GM23338 (cell line): Measurements from ENCODE around the gene YJEFN3. TPM values are rescaled to one million over a fixed set of nuclear protein-coding genes. Genes with fewer than 3 reads are reported as not detected.

ENCODE experiments used
- ATAC-seq: fragments of 200-7000 bp; cut with Tn5 transposase; 3 replicates; pipeline ENCODE4 v1.9.1; 2020
- DNase-seq: peaks from one replicate; pipeline ENCODE4 v3.0.0-alpha.2; 2015; ENCODE audit warnings: low spot score
- H2AFZ ChIP-seq: fragments of 200-600 bp; sonication (generic); 2 replicates; pipeline ENCODE4 v1.8.0; 2016; ENCODE audit warnings: antibody characterized with exemption, mild to moderate bottlenecking, moderate library complexity
- H3F3A ChIP-seq: fragments of 200-600 bp; sonication (generic); replicated peaks from 2 replicates; pipeline ENCODE4 v1.8.0; 2017; ENCODE audit warnings: antibody characterized with exemption, mixed run types, low read depth
- H3K27ac ChIP-seq: fragments of 200-600 bp; sonication (generic); 2 replicates; pipeline ENCODE4 v1.6.1; 2016; ENCODE audit warnings: low read depth
- H3K27me3 ChIP-seq: fragments of 200-600 bp; sonication (generic); 2 replicates; pipeline ENCODE4 v1.8.0; 2016; ENCODE audit warnings: mild to moderate bottlenecking, mixed run types, moderate library complexity; ENCODE audit not compliant: insufficient read depth
- H3K36me3 ChIP-seq: fragments of 200-600 bp; sonication (generic); 2 replicates; pipeline ENCODE4 v1.8.0; 2016; ENCODE audit warnings: mild to moderate bottlenecking; ENCODE audit not compliant: insufficient read depth
- H3K4me1 ChIP-seq: fragments of 200-600 bp; sonication (generic); 2 replicates; pipeline ENCODE4 v1.8.0; 2016; ENCODE audit warnings: mild to moderate bottlenecking, moderate library complexity; ENCODE audit not compliant: insufficient read depth
- H3K4me2 ChIP-seq: fragments of 200-600 bp; sonication (generic); 2 replicates; pipeline ENCODE4 v1.7.1; 2017; ENCODE audit warnings: mixed run types
- H3K4me3 ChIP-seq: fragments of 200-600 bp; sonication (generic); 2 replicates; pipeline ENCODE4 v1.6.1; 2016; ENCODE audit warnings: mixed run types
- H3K79me2 ChIP-seq: fragments of 200-600 bp; sonication (generic); replicated peaks from 2 replicates; pipeline ENCODE4 v1.8.0; 2017; ENCODE audit warnings: mild to moderate bottlenecking; ENCODE audit not compliant: insufficient read depth
- H3K9me2 ChIP-seq: fragments of 200-600 bp; sonication (generic); 2 replicates; pipeline ENCODE4 v1.8.0; 2017; ENCODE audit not compliant: insufficient read depth
- H4K20me1 ChIP-seq: fragments of 200-600 bp; sonication (generic); replicated peaks from 2 replicates; pipeline ENCODE4 v1.8.0; 2017; ENCODE audit warnings: mild to moderate bottlenecking; ENCODE audit not compliant: insufficient read depth
- H3K27ac Mint-ChIP-seq: 2 replicates; pipeline ENCODE4 v1.8.0; 2020; ENCODE audit warnings: inconsistent platforms, mild to moderate bottlenecking, moderate library complexity, mixed read lengths
- H3K27me3 Mint-ChIP-seq: 3 replicates; pipeline ENCODE4 v1.8.0; 2022; ENCODE audit warnings: low read depth, mild to moderate bottlenecking, moderate library complexity, mixed read lengths, inconsistent platforms; ENCODE audit not compliant: insufficient read depth, poor library complexity
- H3K36me3 Mint-ChIP-seq: 3 replicates; pipeline ENCODE4 v1.8.0; 2021; ENCODE audit warnings: low read depth, mild to moderate bottlenecking, inconsistent platforms, moderate library complexity, mixed read lengths
- H3K4me1 Mint-ChIP-seq: 3 replicates; pipeline ENCODE4 v1.8.0; 2020; ENCODE audit warnings: mild to moderate bottlenecking, inconsistent platforms, mixed read lengths
- H3K4me3 Mint-ChIP-seq: 3 replicates; pipeline ENCODE4 v1.8.0; 2021; ENCODE audit warnings: moderate library complexity, mild to moderate bottlenecking, inconsistent platforms, mixed read lengths
- H3K9me3 Mint-ChIP-seq: 3 replicates; pipeline ENCODE4 v1.8.0; 2020; ENCODE audit warnings: moderate library complexity, mild to moderate bottlenecking, inconsistent platforms, mixed read lengths
- EZH2 ChIP-seq: fragments of 200-600 bp; sonication (generic); IDR thresholded peaks from one replicate; pipeline ENCODE4 v1.8.0; 2017; ENCODE audit warnings: antibody characterized with exemption, mild to moderate bottlenecking, low read depth; ENCODE audit not compliant: unreplicated experiment
- EZH2phosphoT487 ChIP-seq: fragments of 200-600 bp; sonication (generic); IDR thresholded peaks from one replicate; pipeline ENCODE4 v1.8.1; 2018; ENCODE audit warnings: antibody characterized with exemption; ENCODE audit not compliant: unreplicated experiment
- JUNB ChIP-seq: IDR thresholded peaks from one replicate; pipeline ENCODE4 v1.6.1; 2016; ENCODE audit warnings: antibody characterized with exemption; ENCODE audit not compliant: unreplicated experiment
- NANOG ChIP-seq: IDR thresholded peaks from 2 replicates; pipeline ENCODE4 v1.6.1; 2016; ENCODE audit warnings: antibody characterized with exemption, borderline replicate concordance
- STAT1 ChIP-seq: IDR thresholded peaks from one replicate; pipeline ENCODE4 v1.6.1; 2016; ENCODE audit warnings: antibody characterized with exemption; ENCODE audit not compliant: unreplicated experiment
- ZNF114 ChIP-seq: fragments of 250-450 bp; sonication (Bioruptor Pico); IDR thresholded peaks from 2 replicates; pipeline ENCODE4 v1.5.0; 2020; ENCODE audit warnings: mild to moderate bottlenecking, moderate library complexity
- polyA plus RNA-seq: library from polyadenylated mRNA; unstranded; fragments of >200 nt; fragmentation: Nextera tagmentation; extraction: Ambion mirVana; gene quantifications from 2 replicates; pipeline ENCODE4 v1.2.1, GENCODE V29; 2016
- total RNA-seq: library from RNA; depleted of rRNA; stranded (reverse); fragments of >200 nt; shearing (Covaris generic); gene quantifications from 2 replicates; pipeline ENCODE4 v1.2.3, GENCODE V29; 2014
- TF ChIP-seq, protein P1 (sequence below): IDR thresholded peaks from 2 replicates; pipeline ENCODE4 v1.6.1; 2016; ENCODE audit warnings: antibody characterized with exemption
- TF ChIP-seq, protein P2 (sequence below), 2 experiments: fragments of 200-600 bp in 1 of 2; sonication (generic) in 1 of 2; conservative IDR thresholded peaks; 2 replicates each; pipeline versions ENCODE4 v1.5.1 to v1.6.1; 2016 to 2017; ENCODE audit warnings: antibody characterized with exemption in 2 of 2, low read depth in 2 of 2, mild to moderate bottlenecking in 2 of 2, moderate library complexity in 1 of 2
- TF ChIP-seq, protein P3 (sequence below): IDR thresholded peaks from one replicate; pipeline ENCODE4 v1.6.1; 2018; ENCODE audit warnings: antibody characterized with exemption; ENCODE audit not compliant: unreplicated experiment

YJEFN3 gene
- total and polyA plus RNA-seq, 2 experiments from 2014 or later, result 3.5 to 6.5 TPM

DNA sequence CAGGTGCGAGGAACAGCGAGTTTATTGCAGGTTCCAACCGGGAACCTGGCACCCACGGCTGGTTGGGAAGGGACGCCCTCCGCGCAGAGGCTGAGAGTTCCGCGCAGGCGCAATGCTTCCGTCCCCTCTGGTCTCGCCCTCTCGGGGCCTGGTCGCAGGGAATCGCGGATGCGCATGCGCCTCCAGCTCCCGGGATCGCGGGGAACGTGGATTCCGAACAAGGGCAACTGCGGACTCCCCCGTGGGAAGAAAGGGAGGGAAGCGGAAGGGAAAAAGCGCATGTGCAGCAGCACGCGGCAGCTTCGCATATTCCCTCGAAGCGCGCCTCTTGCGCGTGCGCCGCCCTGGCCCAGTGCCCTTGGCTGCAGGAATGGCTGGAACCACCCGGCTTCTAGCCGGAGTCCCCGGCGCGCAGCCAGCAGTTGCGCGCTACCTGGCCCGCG lies 14.5 kb upstream of the YJEFN3 start:
- ATAC-seq (no peak; the same call in 2 of the 3 replicates), DNase-seq (no peak)
- Histone ChIP-seq H3K4me3 (no peak overlapping the region), H3K27ac (no peak overlapping the region), H3K79me2 (peaks cover 27% of the 10 kb centered on the region), H3K9me2 (no peaks in the 10 kb centered on the region), H3K36me3 (no peaks in the 10 kb centered on the region), H4K20me1 (0 out of 2 replicates have a peak, but pooled peaks cover 8% of the 10 kb centered on the region), H3F3A (0 out of 2 replicates have a peak, but pooled peaks cover 8% of the 10 kb centered on the region), H3K4me1 (no peaks in the 10 kb centered on the region; the same call in 1 of the 2 replicates), H3K27me3 (no peaks in the 10 kb centered on the region), H2AFZ (no peak overlapping the region), H3K4me2 (no peak overlapping the region)
- Mint-ChIP-seq H3K27me3 (peaks cover 18% of the 10 kb centered on the region), H3K9me3 (no peaks in the 10 kb centered on the region; the same call in 2 of the 3 replicates), H3K4me1 (peaks cover 7% of the 10 kb centered on the region; the same call in 2 of the 3 replicates), H3K36me3 (peaks cover 13% of the 10 kb centered on the region), H3K27ac (no peak overlapping the region), H3K4me3 (peak overlapping the region; percentile 33; the same call in 1 of the 3 replicates)
- TF ChIP-seq, protein P1, sequence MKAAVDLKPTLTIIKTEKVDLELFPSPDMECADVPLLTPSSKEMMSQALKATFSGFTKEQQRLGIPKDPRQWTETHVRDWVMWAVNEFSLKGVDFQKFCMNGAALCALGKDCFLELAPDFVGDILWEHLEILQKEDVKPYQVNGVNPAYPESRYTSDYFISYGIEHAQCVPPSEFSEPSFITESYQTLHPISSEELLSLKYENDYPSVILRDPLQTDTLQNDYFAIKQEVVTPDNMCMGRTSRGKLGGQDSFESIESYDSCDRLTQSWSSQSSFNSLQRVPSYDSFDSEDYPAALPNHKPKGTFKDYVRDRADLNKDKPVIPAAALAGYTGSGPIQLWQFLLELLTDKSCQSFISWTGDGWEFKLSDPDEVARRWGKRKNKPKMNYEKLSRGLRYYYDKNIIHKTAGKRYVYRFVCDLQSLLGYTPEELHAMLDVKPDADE, result no peak
- no peak for TF ChIP-seq STAT1
- TF ChIP-seq, protein P2, sequence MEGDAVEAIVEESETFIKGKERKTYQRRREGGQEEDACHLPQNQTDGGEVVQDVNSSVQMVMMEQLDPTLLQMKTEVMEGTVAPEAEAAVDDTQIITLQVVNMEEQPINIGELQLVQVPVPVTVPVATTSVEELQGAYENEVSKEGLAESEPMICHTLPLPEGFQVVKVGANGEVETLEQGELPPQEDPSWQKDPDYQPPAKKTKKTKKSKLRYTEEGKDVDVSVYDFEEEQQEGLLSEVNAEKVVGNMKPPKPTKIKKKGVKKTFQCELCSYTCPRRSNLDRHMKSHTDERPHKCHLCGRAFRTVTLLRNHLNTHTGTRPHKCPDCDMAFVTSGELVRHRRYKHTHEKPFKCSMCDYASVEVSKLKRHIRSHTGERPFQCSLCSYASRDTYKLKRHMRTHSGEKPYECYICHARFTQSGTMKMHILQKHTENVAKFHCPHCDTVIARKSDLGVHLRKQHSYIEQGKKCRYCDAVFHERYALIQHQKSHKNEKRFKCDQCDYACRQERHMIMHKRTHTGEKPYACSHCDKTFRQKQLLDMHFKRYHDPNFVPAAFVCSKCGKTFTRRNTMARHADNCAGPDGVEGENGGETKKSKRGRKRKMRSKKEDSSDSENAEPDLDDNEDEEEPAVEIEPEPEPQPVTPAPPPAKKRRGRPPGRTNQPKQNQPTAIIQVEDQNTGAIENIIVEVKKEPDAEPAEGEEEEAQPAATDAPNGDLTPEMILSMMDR (conservative IDR thresholded peaks at IDR 0.05; ENCODE audit: low read depth in 2 of 2), result no peak
- no peak for TF ChIP-seq ZNF114 (CRISPR knock-in tag)
- TF ChIP-seq EZH2phosphoT487, result no peak
- no peak for TF ChIP-seq JUNB
- no peak for TF ChIP-seq EZH2
- TF ChIP-seq, protein P3, sequence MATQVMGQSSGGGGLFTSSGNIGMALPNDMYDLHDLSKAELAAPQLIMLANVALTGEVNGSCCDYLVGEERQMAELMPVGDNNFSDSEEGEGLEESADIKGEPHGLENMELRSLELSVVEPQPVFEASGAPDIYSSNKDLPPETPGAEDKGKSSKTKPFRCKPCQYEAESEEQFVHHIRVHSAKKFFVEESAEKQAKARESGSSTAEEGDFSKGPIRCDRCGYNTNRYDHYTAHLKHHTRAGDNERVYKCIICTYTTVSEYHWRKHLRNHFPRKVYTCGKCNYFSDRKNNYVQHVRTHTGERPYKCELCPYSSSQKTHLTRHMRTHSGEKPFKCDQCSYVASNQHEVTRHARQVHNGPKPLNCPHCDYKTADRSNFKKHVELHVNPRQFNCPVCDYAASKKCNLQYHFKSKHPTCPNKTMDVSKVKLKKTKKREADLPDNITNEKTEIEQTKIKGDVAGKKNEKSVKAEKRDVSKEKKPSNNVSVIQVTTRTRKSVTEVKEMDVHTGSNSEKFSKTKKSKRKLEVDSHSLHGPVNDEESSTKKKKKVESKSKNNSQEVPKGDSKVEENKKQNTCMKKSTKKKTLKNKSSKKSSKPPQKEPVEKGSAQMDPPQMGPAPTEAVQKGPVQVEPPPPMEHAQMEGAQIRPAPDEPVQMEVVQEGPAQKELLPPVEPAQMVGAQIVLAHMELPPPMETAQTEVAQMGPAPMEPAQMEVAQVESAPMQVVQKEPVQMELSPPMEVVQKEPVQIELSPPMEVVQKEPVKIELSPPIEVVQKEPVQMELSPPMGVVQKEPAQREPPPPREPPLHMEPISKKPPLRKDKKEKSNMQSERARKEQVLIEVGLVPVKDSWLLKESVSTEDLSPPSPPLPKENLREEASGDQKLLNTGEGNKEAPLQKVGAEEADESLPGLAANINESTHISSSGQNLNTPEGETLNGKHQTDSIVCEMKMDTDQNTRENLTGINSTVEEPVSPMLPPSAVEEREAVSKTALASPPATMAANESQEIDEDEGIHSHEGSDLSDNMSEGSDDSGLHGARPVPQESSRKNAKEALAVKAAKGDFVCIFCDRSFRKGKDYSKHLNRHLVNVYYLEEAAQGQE, result no peak
- TF ChIP-seq NANOG, result no peak
